AG08396 (cell line): Measurements from ENCODE around the gene DDI2.
"Not testable (repeated sequence)": the region's sequence is repeated elsewhere in the genome, so short reads cannot be mapped to it uniquely, and the experiment has no call there.

Experiments
- DNase-seq: peaks from one replicate; pipeline ENCODE4 v3.0.0; 2012; ENCODE audit warnings: low spot score, mixed read lengths

Gene DDI2

DNA sequence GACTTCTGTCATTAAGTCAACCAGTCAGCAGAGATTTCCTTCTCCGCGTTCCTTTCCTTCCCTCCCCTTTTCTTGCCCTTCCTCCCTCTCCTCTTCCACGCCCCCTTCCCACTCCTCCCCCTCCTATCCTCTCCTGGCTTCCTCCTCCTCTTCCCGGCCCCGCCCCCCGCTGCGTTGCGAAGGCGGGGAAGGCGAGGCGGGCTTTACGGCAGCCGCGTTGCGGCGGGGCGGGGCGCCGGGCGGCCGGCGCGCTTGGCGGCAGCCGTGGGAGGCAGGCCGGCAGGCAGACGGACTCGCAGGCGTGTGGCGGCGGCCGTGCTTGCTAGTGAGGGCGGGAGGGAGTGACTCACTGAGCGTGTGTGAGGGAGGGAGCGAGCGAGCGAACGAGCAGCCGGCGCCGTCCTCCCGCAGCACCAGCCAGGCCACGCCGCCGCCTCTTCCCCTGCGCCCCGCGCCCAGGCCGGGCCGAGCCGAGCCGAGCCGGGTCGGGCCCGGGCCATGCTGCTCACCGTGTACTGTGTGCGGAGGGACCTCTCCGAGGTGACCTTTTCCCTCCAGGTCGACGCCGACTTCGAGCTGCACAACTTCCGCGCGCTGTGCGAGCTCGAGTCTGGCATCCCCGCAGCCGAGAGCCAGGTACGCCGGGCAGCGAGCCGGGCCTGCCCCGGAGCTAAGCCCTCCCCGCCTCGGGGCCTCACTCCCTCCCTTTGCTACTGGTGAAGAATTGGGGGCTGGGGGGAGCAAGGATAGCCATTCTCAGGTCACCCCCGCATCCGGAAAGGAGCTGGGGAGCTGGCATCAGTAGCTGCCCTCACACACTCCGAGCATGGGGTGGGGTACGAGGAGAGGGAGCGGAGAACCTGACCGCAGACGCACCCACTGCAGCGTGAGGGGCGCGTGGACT lies at the start of gene DDI2:
Gene DDI2 (plus strand): TSS at position 286 of the 904 bp plus-strand sequence. CDS start 213 bp downstream, at position 499.
- DNase-seq: peak; percentile 96

- DNase-seq: no peak
These were observed 48.7 kb upstream of the DDI2 start for GRCh38 chr1:15568387-15569073.

DNA sequence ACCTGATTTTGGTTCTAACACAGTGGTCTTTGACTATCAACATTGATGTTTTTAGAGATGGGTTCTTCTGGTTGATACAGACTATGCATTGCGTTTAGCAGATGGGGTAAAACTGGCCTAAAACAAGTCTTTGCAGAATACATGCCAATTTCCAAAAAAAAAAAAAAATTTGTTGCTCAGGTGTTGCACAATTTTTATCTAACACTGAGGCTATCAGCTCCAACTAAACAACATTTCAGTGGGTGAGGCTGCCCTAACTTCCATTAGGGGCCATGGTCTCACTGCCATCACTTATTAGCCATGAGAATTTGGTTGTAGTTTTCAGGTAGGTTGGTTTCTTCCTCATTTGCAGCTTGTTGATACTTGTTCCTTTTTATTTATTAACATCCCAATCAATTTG lies 46.4 kb upstream of the DDI2 start:
- DNase-seq: no peak

DNA sequence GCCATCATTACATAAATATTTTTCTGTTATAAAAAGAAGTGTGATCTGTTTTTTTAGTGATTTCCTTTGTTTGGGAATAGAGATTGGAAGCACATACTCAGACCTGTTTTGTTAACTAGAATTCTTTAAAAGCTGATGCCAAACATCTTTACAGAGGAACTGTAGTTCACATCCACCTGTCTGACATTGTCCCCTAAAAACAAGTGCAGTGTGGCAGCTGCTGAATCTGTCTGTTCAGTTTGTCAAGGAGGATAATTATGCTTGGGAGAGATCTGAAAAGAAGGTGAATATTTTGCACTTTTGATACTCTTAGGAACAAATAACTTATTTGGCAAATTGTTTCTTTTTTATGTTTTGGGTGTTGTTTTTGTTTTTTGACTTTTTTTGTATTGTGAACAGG lies 46.0 kb upstream of the DDI2 start:
- DNase-seq: no peak

DNA sequence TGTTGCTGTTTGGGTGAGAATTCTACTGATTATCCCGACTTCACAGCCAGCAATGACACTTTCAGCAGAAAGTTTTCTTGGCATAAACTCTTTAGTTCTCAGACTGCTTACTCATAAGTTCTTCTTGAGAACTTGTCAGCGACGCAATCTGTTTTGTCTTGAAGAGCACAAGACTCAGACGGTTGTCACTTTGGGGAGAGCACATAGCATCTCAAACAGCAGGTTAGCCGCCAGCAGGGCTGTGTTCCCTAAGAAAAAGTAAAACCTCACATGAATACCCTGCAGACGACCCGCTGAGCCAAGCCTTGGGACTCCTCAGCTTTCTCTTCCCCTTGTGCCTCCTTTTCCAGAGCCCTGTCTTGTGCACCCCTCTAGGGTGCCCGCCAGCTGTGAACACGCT lies 43.8 kb upstream of the DDI2 start:
- DNase-seq: no peak

GRCh38 chr1:15574741-15575140 lies 42.5 kb upstream of the DDI2 start:
- no peak for DNase-seq

DNA sequence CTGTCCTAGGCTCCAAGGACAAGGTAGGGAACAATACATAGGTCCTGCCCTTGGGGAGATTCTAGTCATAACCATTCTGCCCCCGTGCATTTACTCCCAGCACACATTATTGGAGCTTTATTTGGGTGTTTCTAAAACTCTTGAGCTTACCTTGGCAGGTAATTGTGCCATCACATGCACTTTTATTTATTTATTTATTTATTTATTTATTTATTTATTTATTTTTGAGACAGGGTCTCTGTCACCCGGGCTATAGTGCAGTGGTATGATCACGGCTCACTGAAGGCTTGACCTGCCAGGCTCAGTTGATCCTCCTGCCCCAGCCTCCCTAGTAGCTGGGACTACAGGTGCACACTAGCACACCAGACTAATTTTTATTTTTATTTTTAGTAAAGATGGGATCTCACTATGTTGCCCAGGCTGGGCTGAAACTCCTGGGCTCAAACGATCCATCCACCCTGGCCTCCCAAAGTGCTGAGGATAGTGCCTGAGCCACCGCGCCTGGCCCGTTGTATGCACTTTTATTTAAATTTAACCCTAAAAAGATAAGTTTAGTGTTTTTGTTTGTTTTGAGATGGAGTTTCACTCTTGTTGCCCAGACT lies 41.6 kb upstream of the DDI2 start:
- DNase-seq: no peak

GRCh38 chr1:15577691-15578090 lies 39.6 kb upstream of the DDI2 start:
- no peak for DNase-seq

DNA sequence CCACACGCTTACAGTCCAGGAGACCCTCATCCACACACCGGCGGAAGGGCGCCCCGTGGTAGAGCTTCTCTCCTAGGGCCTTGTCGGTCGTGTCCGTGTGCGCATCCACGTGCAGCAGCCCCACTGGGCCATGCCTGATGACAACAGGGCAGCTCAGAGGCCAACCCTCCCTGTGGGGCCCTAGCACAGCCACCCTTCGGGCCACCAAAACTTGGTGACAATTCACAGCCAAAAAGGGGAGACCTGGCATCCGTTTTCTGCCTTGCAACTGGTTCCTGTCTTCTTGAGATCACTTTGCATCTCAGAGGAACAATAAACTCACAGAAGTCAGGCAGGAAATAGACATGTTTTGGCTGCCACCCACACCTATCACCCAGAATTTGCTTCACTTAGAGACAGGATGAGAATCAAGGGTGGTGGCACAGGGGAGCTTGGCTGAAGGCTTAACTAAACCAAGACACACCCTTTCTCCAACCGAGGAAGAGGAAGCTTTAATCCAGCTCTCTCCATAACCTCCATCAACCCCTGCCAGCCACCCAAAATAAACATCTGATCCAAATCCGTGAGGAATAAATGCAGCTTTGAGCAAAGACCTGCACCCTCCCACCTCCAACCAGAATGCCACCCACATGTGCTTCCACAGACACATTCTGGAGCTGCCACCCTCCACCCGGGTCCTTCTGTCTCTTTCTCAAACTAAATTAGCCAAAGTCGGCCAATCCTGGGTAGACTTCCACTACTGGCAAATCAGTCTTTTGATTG lies 38.2 kb upstream of the DDI2 start:
- no peak for DNase-seq

GRCh38 chr1:15579683-15580047 lies 37.6 kb upstream of the DDI2 start:
- no peak for DNase-seq

DNA sequence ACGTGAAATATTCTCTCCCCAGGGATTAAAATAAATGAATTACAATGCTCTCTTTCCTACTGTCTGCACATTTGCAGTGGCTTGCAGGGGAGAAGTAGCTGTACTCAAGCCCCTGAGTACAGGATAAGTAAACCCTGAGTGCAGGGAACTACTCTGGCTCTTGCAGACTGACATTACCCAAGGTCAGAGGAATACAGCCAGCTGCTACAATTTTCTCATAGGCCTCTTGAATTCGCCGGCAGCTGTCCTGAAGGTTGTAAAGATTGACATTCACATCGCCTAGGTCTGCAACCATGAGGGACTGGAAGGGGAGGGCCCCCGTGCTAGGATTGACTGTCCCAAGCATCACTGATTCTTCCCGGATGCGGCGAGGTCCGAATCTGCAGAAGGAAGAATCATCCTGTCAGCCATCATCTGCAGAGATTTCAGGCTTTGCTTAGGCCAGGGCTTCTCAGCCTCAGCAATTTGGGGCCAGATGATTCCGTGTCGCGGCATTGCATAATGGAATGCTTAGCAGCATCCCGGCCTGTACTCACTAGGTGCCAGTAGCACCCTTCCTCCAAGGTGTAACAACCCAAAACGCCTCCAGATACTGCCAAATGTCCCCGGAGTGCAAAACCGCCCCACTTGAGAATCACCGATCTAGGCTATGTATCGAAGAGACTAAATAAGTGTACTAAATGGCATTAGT lies 34.1 kb upstream of the DDI2 start:
- DNase-seq: no peak

DNA sequence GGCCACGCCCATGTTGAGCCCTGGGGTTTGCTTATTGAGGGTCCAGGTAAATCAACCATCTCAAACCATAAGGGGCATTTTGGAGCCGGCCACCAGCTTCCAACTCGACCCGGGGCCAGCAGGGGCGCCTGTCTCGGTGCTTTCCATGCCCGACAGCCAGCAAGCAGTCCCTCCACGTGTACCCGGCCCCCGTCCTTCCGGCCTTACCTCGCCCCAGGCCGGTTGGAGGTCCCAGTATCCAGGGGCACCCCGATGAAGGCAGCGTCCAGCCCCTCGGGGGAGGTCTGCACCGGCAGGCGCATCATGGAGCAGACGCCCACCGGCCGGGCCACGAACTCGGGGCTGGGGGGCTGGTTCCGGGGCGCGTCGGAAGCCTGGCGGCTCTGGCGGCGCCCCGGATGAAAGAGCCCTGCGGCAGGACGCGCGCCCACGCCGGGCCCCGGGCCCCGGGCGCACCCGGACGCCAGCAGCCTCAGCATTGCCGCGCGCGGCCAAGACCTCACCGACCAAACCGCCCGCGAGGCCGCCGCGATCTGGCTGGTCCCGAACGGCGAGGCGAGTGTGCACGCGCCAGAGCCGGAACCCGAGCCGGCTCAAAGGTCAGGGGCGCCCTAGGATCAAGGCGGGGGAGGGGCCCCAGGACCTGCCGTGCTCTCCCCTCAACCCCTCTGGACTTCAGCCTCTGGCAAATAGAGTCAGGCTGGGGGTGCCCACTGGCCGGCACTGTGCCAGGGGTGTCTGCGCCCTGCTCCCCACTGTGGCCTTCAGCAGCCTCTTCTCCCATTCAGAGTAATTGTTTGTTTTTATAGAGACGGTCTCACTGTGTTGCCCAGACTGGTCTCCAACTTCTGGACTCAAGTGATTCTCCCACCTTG lies 32.5 kb upstream of the DDI2 start, which contains the start of gene AGMAT:
Gene AGMAT (minus strand): TSS at position 563 of the 875 bp plus-strand sequence. CDS start 84 bp downstream, at position 479.
- peak; percentile 68 for DNase-seq

GRCh38 chr1:15592285-15592684 lies 25.0 kb upstream of the DDI2 start:
- DNase-seq: no peak

DNA sequence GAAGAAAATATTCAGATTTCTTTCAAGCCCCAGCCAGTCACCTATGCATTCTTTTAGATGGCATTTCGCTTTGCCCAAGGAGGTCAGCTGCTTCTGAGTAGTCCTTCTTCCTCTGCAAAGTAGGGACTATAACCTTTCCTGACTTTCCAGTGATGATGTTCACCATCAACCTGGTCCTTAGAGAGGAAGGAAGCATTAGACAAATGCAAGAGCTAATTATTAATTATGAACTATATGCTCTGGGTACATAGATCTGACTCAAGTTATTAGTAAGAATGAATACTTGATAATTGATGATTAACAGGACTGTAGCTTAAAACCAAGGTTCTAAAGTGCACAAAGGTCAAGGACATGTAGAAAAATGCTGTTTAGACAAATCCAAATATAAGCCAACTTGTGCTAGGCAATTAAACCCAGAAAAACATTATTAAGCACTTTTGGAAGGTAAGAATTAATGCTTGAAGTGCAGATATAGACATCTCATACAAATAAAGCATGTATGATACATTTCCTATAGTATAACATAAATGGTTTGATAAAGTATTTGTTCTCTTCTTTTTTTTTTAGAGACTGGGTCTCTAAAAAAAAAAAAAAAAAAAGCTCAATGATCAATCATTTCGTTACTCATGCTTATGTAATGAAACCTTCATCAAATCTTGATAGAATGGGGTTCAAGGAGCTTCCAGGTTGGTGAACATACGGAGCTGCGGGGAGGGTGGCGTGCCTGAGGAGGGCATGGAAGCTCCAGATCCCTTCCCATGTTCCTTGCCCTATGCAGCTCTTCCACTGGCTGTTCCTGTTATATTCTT lies 21.2 kb upstream of the DDI2 start:
- DNase-seq: no peak

GRCh38 chr1:15598436-15598835 lies 18.8 kb upstream of the DDI2 start:
- DNase-seq: no peak

DNA sequence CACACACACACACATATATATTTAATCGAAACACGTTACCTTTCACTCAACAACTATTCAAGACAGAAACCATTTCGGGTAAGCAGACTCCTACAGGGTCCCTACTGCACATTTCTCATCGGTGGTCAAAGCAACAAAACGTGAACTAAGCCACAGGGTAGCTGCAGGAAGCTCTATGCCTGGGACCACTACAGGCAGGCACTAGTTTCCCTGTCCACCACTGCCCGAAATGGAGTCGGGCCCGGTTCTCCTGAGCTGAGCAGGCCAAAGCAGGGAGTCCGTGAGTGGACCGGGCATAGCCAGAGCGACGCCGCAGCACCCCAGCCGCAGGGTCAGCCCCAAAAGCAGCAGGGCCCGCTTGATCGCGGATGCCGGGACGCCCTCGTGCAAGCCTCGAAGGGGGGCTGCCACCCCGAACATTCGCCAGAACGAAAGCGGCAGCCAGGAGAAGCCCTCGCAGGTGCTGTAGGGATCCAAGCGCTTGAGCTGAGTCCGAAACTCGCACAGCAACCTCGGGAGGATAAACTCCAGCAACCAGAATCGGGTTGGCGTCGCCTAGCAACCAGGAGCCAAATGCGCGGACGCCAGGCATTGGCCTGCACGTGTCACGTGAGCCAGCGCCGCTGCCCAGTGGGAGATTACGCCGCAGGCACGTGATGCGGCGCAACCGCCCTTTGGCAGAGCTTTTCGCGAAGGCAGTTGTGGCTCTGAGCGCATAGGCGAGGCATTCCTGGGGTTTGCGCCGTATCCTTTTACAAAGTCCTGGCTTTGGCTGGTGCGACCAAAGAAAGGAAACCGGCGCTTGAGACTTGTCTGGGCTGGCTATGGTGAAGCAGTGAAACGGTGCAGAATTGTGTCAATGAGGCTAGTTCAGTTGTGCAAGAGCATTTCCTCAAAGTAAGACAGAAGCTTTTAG lies 13.9 kb upstream of the DDI2 start:
- DNase-seq: peak; percentile 98

- not testable (repeated sequence) for DNase-seq
These were observed 13.3 kb upstream of the DDI2 start for GRCh38 chr1:15603966-15604282.

- DNase-seq: not testable (repeated sequence)
These were observed 12.9 kb upstream of the DDI2 start for GRCh38 chr1:15604400-15604799.
